Astrocyte (in vitro differentiated cells and primary cell): Measurements from ENCODE around the gene TUBA3E. TPM values are rescaled to one million over a fixed set of nuclear protein-coding genes. Genes with fewer than 3 reads are reported as not detected.
"Not testable (repeated sequence)": the region's sequence is repeated elsewhere in the genome, so short reads cannot be mapped to it uniquely, and the experiment has no call there.

Experiments
- DNase-seq: peaks from one replicate; pipeline ENCODE4 v3.0.0-alpha.2; 2010; ENCODE audit warnings: low read depth
- FAIRE-seq: peaks from 2 replicates; lab custom pipeline; 2011; peaks lifted over from hg19 to GRCh38; lab: Jason Lieb, UNC
- H2AFZ ChIP-seq: 2 replicates; pipeline ENCODE4 v1.6.0; 2012; ENCODE audit warnings: low read depth, low read length, inconsistent platforms
- H3K27ac ChIP-seq: 2 replicates; pipeline ENCODE4 v1.5.1; 2011; ENCODE audit warnings: low read depth, low read length, inconsistent platforms
- H3K27me3 ChIP-seq: 2 replicates; pipeline ENCODE4 v1.6.0; 2011; ENCODE audit warnings: low read length, inconsistent platforms; ENCODE audit not compliant: insufficient read depth
- H3K36me3 ChIP-seq: 2 replicates; pipeline ENCODE4 v1.5.1; 2011; ENCODE audit warnings: low read length, inconsistent platforms; ENCODE audit not compliant: insufficient read depth
- H3K4me1 ChIP-seq: 2 replicates; pipeline ENCODE4 v1.5.1; 2011; ENCODE audit warnings: low read length, inconsistent platforms; ENCODE audit not compliant: insufficient read depth
- H3K4me2 ChIP-seq: 2 replicates; pipeline ENCODE4 v1.6.0; 2012; ENCODE audit warnings: low read length, inconsistent platforms
- H3K4me3 ChIP-seq: 2 replicates; pipeline ENCODE4 v1.5.1; 2011; ENCODE audit warnings: low read depth, mild to moderate bottlenecking, low read length, inconsistent platforms; ENCODE audit not compliant: insufficient read depth
- H3K79me2 ChIP-seq: 2 replicates; pipeline ENCODE4 v1.6.0; 2012; ENCODE audit warnings: mild to moderate bottlenecking, low read length, inconsistent platforms; ENCODE audit not compliant: insufficient read depth
- H3K9ac ChIP-seq: 2 replicates; pipeline ENCODE4 v1.6.0; 2012; ENCODE audit warnings: mild to moderate bottlenecking, low read length, inconsistent platforms
- H3K9me3 ChIP-seq: 2 replicates; pipeline ENCODE4 v1.5.1; 2012; ENCODE audit warnings: low read depth, mild to moderate bottlenecking, low read length, inconsistent platforms; ENCODE audit not compliant: insufficient read depth
- H4K20me1 ChIP-seq: 2 replicates; pipeline ENCODE4 v1.6.0; 2012; ENCODE audit warnings: low read length, inconsistent platforms; ENCODE audit not compliant: insufficient read depth
- H3K27ac Mint-ChIP-seq: one replicate; pipeline ENCODE4 v1.8.0; 2021; ENCODE audit warnings: mild to moderate bottlenecking, mixed read lengths; ENCODE audit not compliant: unreplicated experiment
- H3K27me3 Mint-ChIP-seq: one replicate; pipeline ENCODE4 v1.8.0; 2021; ENCODE audit warnings: low read depth, mixed read lengths; ENCODE audit not compliant: unreplicated experiment
- H3K36me3 Mint-ChIP-seq: one replicate; pipeline ENCODE4 v1.8.0; 2021; ENCODE audit warnings: low read depth, mixed read lengths; ENCODE audit not compliant: unreplicated experiment
- H3K4me1 Mint-ChIP-seq: one replicate; pipeline ENCODE4 v1.8.0; 2021; ENCODE audit warnings: low read depth, mixed read lengths; ENCODE audit not compliant: unreplicated experiment
- H3K4me3 Mint-ChIP-seq: one replicate; pipeline ENCODE4 v1.8.0; 2021; ENCODE audit warnings: mild to moderate bottlenecking, moderate library complexity, mixed read lengths; ENCODE audit not compliant: unreplicated experiment
- H3K9me3 Mint-ChIP-seq: one replicate; pipeline ENCODE4 v1.8.0; 2021; ENCODE audit warnings: mild to moderate bottlenecking, mixed read lengths; ENCODE audit not compliant: unreplicated experiment
- CTCF ChIP-seq: IDR thresholded peaks from 2 replicates; pipeline ENCODE4 v1.5.1; 2011; ENCODE audit warnings: low read depth, mild to moderate bottlenecking, inconsistent platforms, low read length, moderate library complexity; ENCODE audit not compliant: insufficient read depth
- EZH2 ChIP-seq: IDR thresholded peaks from 2 replicates; pipeline ENCODE4 v1.6.1; 2012; ENCODE audit warnings: mild to moderate bottlenecking, low read length, inconsistent platforms; ENCODE audit not compliant: insufficient read depth
- total RNA-seq: library from RNA; stranded (reverse); gene quantifications from 2 replicates; pipeline ENCODE4 v1.2.1, GENCODE V29; 2021

TUBA3E gene
- total RNA-seq, 1 donor from 2014 or later: not detected

GRCh38 chr2:130154773-130155765, 43.2 kb downstream of the TUBA3E start:
- Mint-ChIP-seq H3K9me3 (no peaks in the 10 kb centered on the region), H3K36me3 (peaks cover 7% of the 10 kb centered on the region), H3K4me3 (no peak overlapping the region), H3K27me3 (no peaks in the 10 kb centered on the region), H3K4me1 (no peaks in the 10 kb centered on the region), H3K27ac (no peak overlapping the region)
- TF ChIP-seq CTCF (no peak), EZH2 (no peak)
- Histone ChIP-seq H3K27me3 (no peaks in the 10 kb centered on the region), H3K79me2 (no peaks in the 10 kb centered on the region), H3K4me1 (no peaks in the 10 kb centered on the region), H2AFZ (no peak overlapping the region), H3K9me3 (no peaks in the 10 kb centered on the region), H4K20me1 (no peaks in the 10 kb centered on the region), H3K4me3 (no peak overlapping the region), H3K27ac (no peak overlapping the region), H3K36me3 (no peaks in the 10 kb centered on the region), H3K4me2 (no peak overlapping the region), H3K9ac (no peak overlapping the region)
- DNase-seq (no peak), FAIRE-seq (no peak)

GRCh38 chr2:130154423-130154770, 43.8 kb downstream of the TUBA3E start:
- H3K36me3 Mint-ChIP-seq, H3K9me3 Mint-ChIP-seq, H3K27me3 Mint-ChIP-seq, H3K4me3 Mint-ChIP-seq, H3K9ac ChIP-seq, H3K4me1 ChIP-seq, H3K27ac ChIP-seq, H4K20me1 ChIP-seq, DNase-seq, H3K27ac Mint-ChIP-seq, H3K4me3 ChIP-seq, H3K27me3 ChIP-seq, H3K36me3 ChIP-seq, FAIRE-seq, H3K9me3 ChIP-seq, H3K4me2 ChIP-seq, H3K79me2 ChIP-seq, H2AFZ ChIP-seq, H3K4me1 Mint-ChIP-seq: not testable (repeated sequence)

- not testable (repeated sequence) for H3K79me2 ChIP-seq, H3K36me3 ChIP-seq, H2AFZ ChIP-seq, H3K4me1 ChIP-seq, H3K9me3 ChIP-seq, H3K9ac ChIP-seq, H3K27me3 Mint-ChIP-seq, H3K27me3 ChIP-seq, H3K36me3 Mint-ChIP-seq, H3K4me2 ChIP-seq, H4K20me1 ChIP-seq, H3K4me3 ChIP-seq, H3K9me3 Mint-ChIP-seq, H3K27ac ChIP-seq, H3K4me1 Mint-ChIP-seq, H3K27ac Mint-ChIP-seq, DNase-seq, FAIRE-seq, H3K4me3 Mint-ChIP-seq
Measured at GRCh38 chr2:130153721-130154422, 44.4 kb downstream of the TUBA3E start.
